Endothelial cell of umbilical vein (primary cell): ENCODE data around the gene FBLIM1. TPM values are rescaled to one million over a fixed set of nuclear protein-coding genes. Genes with fewer than 3 reads are reported as not detected.

Source experiments
- BruUV-seq: library from RNA; stranded (reverse); fragments of 400-500 nt; replicated peaks from 2 replicates; lab custom pipeline; 2021; lab: Mats Ljungman, UMichigan
- CTCF ChIA-PET: fragments of 300-600, 350-600 bp; sonication (Branson Sonifier 250); formaldehyde crosslinking; loops from one replicate; lab custom pipeline; 2021; ENCODE audit warnings: antibody characterized with exemption, inconsistent platforms; lab: Charles Lee
- POLR2A ChIA-PET: fragments of 300-600, 350-600 bp; sonication (Branson Sonifier 250); formaldehyde crosslinking; loops from one replicate; lab custom pipeline; 2021; ENCODE audit warnings: antibody characterized with exemption, inconsistent platforms; lab: Charles Lee
- DNase-seq: peaks from one replicate; pipeline ENCODE4 v3.0.0-alpha.2; 2011; ENCODE audit warnings: low read depth, low spot score
- FAIRE-seq: peaks from 2 replicates; lab custom pipeline; 2011; peaks lifted over from hg19 to GRCh38; lab: Jason Lieb, UNC
- H2AFZ ChIP-seq: 2 replicates; pipeline ENCODE4 v1.6.0; 2012; ENCODE audit warnings: low read depth, low read length, control low read depth, inconsistent platforms
- H3K27ac ChIP-seq: 2 replicates; pipeline ENCODE4 v1.5.1; 2011; ENCODE audit warnings: low read depth, mild to moderate bottlenecking, control low read depth, low read length, moderate library complexity; ENCODE audit not compliant: insufficient read depth
- H3K27me3 ChIP-seq, 2 experiments: 2 replicates each; pipeline versions ENCODE4 v1.6.0 to v1.6.1; 2011; ENCODE audit warnings: low read length in 2 of 2, mixed read lengths in 1 of 2; ENCODE audit not compliant: control insufficient read depth in 2 of 2, insufficient read depth in 2 of 2
- H3K36me3 ChIP-seq, 2 experiments: 2 replicates in 1 of 2; 3 replicates in 1 of 2; pipeline ENCODE4 v1.5.1; 2011; ENCODE audit warnings: low read length in 2 of 2, mild to moderate bottlenecking in 1 of 2, moderate library complexity in 1 of 2; ENCODE audit not compliant: control insufficient read depth in 2 of 2, insufficient read depth in 2 of 2; ENCODE audit errors: extremely low read depth in 1 of 2
- H3K4me1 ChIP-seq: 3 replicates; pipeline ENCODE4 v1.5.1; 2011; ENCODE audit warnings: mild to moderate bottlenecking, low read length; ENCODE audit not compliant: control insufficient read depth, insufficient read depth; ENCODE audit errors: extremely low read depth
- H3K4me2 ChIP-seq: 2 replicates; pipeline ENCODE4 v1.6.1; 2011; ENCODE audit warnings: low read length, control low read depth, mixed read lengths; ENCODE audit not compliant: insufficient read depth
- H3K4me3 ChIP-seq, 3 experiments: fragments of 200-600 bp in 1 of 3; sonication (generic), shearing (Covaris generic) in 1 of 3; replicated peaks in 1 of 3; 2 replicates each; pipeline ENCODE4 v1.5.1; 2011 to 2016; ENCODE audit warnings: control low read depth in 3 of 3, low read length in 3 of 3, mild to moderate bottlenecking in 2 of 3, inconsistent platforms in 1 of 3, low read depth in 1 of 3, moderate library complexity in 1 of 3; ENCODE audit not compliant: insufficient read depth in 1 of 3
- H3K79me2 ChIP-seq: 2 replicates; pipeline ENCODE4 v1.6.0; 2012; ENCODE audit warnings: low read length, inconsistent platforms; ENCODE audit not compliant: control insufficient read depth, insufficient read depth
- H3K9ac ChIP-seq: replicated peaks from 2 replicates; pipeline ENCODE3; 2011; ENCODE audit warnings: low read length, control low read depth; ENCODE audit not compliant: insufficient read depth; ENCODE audit errors: extremely low read depth
- H3K9me1 ChIP-seq: replicated peaks from 3 replicates; pipeline ENCODE4 v1.6.0; 2011; ENCODE audit warnings: mild to moderate bottlenecking, low read length; ENCODE audit not compliant: control insufficient read depth, insufficient read depth; ENCODE audit errors: extremely low read depth
- H3K9me3 ChIP-seq: replicated peaks from 2 replicates; pipeline ENCODE4 v1.5.1; 2012; ENCODE audit warnings: low read length, inconsistent platforms; ENCODE audit not compliant: control insufficient read depth, insufficient read depth
- H4K20me1 ChIP-seq: replicated peaks from 2 replicates; pipeline ENCODE3; 2011; ENCODE audit warnings: mild to moderate bottlenecking, low read length; ENCODE audit not compliant: control insufficient read depth, insufficient read depth; ENCODE audit errors: extremely low read depth
- EZH2 ChIP-seq: IDR thresholded peaks from 2 replicates; pipeline ENCODE4 v1.6.1; 2012; ENCODE audit warnings: borderline replicate concordance, low read depth, mild to moderate bottlenecking, moderate library complexity, low read length, inconsistent platforms; ENCODE audit not compliant: severe bottlenecking
- FOS ChIP-seq: IDR thresholded peaks from 2 replicates; pipeline ENCODE4 v1.6.1; 2011; ENCODE audit warnings: mild to moderate bottlenecking, low read length, moderate library complexity, borderline replicate concordance; ENCODE audit not compliant: insufficient read depth
- GATA2 ChIP-seq: IDR thresholded peaks from 2 replicates; pipeline ENCODE4 v1.7.0; 2011; ENCODE audit warnings: low read depth, mild to moderate bottlenecking, moderate library complexity, mixed read lengths, low read length; ENCODE audit not compliant: insufficient read length, insufficient read depth
- JUN ChIP-seq: IDR thresholded peaks from 2 replicates; pipeline ENCODE4 v1.6.1; 2011; ENCODE audit warnings: borderline replicate concordance, low read depth; ENCODE audit not compliant: insufficient read length, insufficient read depth
- MYC ChIP-seq: IDR thresholded peaks from one replicate; pipeline ENCODE4 v1.6.1; 2011; ENCODE audit warnings: mild to moderate bottlenecking, low read depth, low read length
- POLR2A ChIP-seq: IDR thresholded peaks from 2 replicates; pipeline ENCODE4 v1.6.1; 2012; ENCODE audit warnings: low read depth, mild to moderate bottlenecking, control low read depth, low read length
- POLR2AphosphoS5 ChIP-seq: IDR thresholded peaks from 2 replicates; pipeline ENCODE4 v1.6.1; 2012; ENCODE audit warnings: low read depth, mild to moderate bottlenecking, control low read depth, low read length, moderate library complexity; ENCODE audit not compliant: insufficient read depth
- dilution Hi-C: fragments of 300-500 bp; cut with MboI; formaldehyde crosslinking; loops from one replicate; pipeline ENCODE4 v1.15.0; 2019; ENCODE audit warnings: low sequenced_read_pairs; ENCODE audit not compliant: extremely low pct_ligation_motif_present
- intact Hi-C: fragments of 100-400 bp; cut with micrococcal nuclease; formaldehyde crosslinking; loops from one replicate; pipeline ENCODE4 v1.10.0; 2022
- polyA plus RNA-seq, 4 experiments: library from polyadenylated mRNA; depleted of rRNA in 3 of 4; stranded (reverse) in 3 of 4; unstranded in 1 of 4; fragments of >200 nt; gene quantifications; 2 replicates each; pipeline versions ENCODE4 v1.2.1 to v1.2.3, GENCODE V29; 2011 to 2012; ENCODE audit warnings: missing spikeins in 1 of 4
- total RNA-seq: library from RNA; stranded (reverse); gene quantifications from 2 replicates; pipeline ENCODE4 v1.2.3, GENCODE V29; 2021
- TF ChIP-seq, protein P1 (sequence below), 2 donors: IDR thresholded peaks; 1 replicate in 1 of 2; 2 replicates in 1 of 2; pipeline ENCODE4 v1.5.1; 2011; ENCODE audit warnings: low read length in 2 of 2, mild to moderate bottlenecking in 2 of 2, moderate library complexity in 2 of 2, control low read depth in 1 of 2, inconsistent platforms in 1 of 2, low read depth in 1 of 2; ENCODE audit not compliant: insufficient read depth in 1 of 2; ENCODE audit errors: extremely low read depth in 1 of 2
- TF ChIP-seq, protein P2 (sequence below): IDR thresholded peaks from 2 replicates; pipeline ENCODE4 v1.6.1; 2011; ENCODE audit not compliant: insufficient read depth, insufficient read length

The FBLIM1 gene
- total and polyA plus RNA-seq, 2 donors (not counting 3 experiments of a cell fraction or from before 2014, with no cell fraction given) = 363 to 414 TPM

DNA sequence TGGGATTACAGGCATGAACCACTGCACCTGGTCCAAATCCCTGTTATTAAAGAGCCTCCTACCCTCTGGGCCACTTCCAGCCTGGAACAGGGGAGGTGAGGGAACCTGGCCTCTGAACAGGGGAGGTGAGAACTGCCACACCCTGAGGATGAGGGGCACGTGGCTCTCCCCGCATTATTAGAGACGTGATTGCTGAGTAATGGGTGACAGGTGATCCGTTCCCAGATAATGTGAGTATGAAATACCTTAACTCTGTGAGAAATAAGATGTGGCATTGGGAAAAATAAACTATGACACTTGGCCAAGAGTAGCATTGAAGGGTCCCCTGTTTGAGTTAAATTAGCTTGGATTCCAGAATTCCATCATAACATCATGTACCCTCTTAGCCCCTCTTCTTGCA lies 36.2 kb upstream of the FBLIM1 start:
- Histone ChIP-seq H3K9ac (no peak overlapping the region), H3K36me3 (peaks cover 4 to 52% of the 10 kb centered on the region in 2 experiments), H4K20me1 (no peaks in the 10 kb centered on the region), H3K79me2 (no peaks in the 10 kb centered on the region), H3K9me3 (no peaks in the 10 kb centered on the region), H3K27ac (no peak overlapping the region), H3K4me3 (no peak overlapping the region), H3K9me1 (no peaks in the 10 kb centered on the region), H2AFZ (no peak overlapping the region), H3K27me3 (no peaks in the 10 kb centered on the region), H3K4me1 (no peaks in the 10 kb centered on the region), H3K4me2 (no peak overlapping the region)
- FAIRE-seq = no peak
- ChIA-PET POLR2A (no interaction called here), CTCF (interaction anchor here (1.1 kb wide), 1 partner anchor 8 kb away, joined by 3 read pairs; no protein-coding TSS in a partner anchor)
- intact Hi-C loops = no loop called here
- no TSS peak for BruUV-seq
- dilution Hi-C loops = no loop called here
- TF ChIP-seq GATA2 (no peak), POLR2AphosphoS5 (no peak), EZH2 (no peak), JUN (no peak), FOS (no peak), MYC (no peak), POLR2A (no peak)
- TF ChIP-seq, protein P1, sequence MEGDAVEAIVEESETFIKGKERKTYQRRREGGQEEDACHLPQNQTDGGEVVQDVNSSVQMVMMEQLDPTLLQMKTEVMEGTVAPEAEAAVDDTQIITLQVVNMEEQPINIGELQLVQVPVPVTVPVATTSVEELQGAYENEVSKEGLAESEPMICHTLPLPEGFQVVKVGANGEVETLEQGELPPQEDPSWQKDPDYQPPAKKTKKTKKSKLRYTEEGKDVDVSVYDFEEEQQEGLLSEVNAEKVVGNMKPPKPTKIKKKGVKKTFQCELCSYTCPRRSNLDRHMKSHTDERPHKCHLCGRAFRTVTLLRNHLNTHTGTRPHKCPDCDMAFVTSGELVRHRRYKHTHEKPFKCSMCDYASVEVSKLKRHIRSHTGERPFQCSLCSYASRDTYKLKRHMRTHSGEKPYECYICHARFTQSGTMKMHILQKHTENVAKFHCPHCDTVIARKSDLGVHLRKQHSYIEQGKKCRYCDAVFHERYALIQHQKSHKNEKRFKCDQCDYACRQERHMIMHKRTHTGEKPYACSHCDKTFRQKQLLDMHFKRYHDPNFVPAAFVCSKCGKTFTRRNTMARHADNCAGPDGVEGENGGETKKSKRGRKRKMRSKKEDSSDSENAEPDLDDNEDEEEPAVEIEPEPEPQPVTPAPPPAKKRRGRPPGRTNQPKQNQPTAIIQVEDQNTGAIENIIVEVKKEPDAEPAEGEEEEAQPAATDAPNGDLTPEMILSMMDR (IDR thresholded peaks at IDR 0.05; ENCODE audit: extremely low read depth in 1 of 2, insufficient read depth in 1 of 2, low read depth in 1 of 2, low read length in 2 of 2) = no peak
- TF ChIP-seq, protein P2, sequence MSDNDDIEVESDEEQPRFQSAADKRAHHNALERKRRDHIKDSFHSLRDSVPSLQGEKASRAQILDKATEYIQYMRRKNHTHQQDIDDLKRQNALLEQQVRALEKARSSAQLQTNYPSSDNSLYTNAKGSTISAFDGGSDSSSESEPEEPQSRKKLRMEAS = no peak
- DNase-seq = no peak
